ENCODE results near the gene VPS13C. TPM values are rescaled to one million over a fixed set of nuclear protein-coding genes. Genes with fewer than 3 reads are reported as not detected.

The VPS13C gene
- total RNA-seq, 2 donors from 2014 or later, result 67.0 to 85.2 TPM

DNA sequence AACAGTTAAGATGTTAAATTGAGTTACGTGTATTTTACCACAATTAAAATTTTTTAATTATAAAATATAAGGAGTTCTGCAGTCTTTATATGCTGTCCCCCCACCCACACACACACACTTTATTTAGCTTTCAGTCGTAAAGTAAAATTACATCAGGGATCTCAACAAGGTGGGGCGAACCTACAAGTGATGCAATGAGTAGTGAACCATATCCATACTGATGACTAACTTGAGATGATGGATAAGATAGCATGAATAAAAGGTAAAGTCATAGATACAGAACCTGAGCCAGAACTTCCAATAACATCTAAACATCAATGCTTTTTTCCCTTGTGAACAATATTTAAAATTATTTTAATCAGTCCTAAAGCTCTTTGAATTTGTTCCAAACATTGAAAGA, 77.2 kb downstream of the VPS13C start:
- Mint-ChIP-seq H3K4me3 (no peak overlapping the region), H3K4me1 (peaks cover 4% of the 10 kb centered on the region), H3K9me3 (no peaks in the 10 kb centered on the region), H3K27me3 (no peaks in the 10 kb centered on the region), H3K36me3 (ENCODE audit: low read depth) (peaks cover 89% of the 10 kb centered on the region), H3K27ac (no peak overlapping the region)
- no peak for ATAC-seq (replicated peaks)

DNA sequence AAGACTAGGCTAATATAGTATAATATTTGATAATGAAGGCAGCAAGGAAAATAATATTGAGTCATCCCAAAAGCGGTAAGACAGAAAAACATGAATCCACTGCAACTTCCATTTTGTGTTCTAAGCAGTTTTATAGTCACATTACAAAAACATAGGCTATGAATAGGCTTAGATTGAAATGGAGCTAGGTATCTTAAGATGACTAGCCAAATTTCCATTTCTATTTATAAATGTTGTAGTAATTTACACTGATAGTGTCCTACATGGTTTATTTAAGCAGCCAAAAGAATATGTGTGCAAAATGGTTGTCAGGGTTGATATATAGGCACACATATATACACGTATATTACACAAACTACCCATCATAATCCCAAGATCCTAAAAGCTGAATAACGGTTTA, 82.0 kb downstream of the VPS13C start:
- no peak overlapping the region for H3K4me3 Mint-ChIP-seq
- H3K4me1 Mint-ChIP-seq, result peaks cover 12% of the 10 kb centered on the region
- ATAC-seq (replicated peaks), result no peak
- H3K27ac Mint-ChIP-seq, result no peak overlapping the region
- H3K36me3 Mint-ChIP-seq (ENCODE audit: low read depth), result peaks cover 93% of the 10 kb centered on the region
- no peaks in the 10 kb centered on the region for H3K27me3 Mint-ChIP-seq
- H3K9me3 Mint-ChIP-seq, result no peaks in the 10 kb centered on the region

DNA sequence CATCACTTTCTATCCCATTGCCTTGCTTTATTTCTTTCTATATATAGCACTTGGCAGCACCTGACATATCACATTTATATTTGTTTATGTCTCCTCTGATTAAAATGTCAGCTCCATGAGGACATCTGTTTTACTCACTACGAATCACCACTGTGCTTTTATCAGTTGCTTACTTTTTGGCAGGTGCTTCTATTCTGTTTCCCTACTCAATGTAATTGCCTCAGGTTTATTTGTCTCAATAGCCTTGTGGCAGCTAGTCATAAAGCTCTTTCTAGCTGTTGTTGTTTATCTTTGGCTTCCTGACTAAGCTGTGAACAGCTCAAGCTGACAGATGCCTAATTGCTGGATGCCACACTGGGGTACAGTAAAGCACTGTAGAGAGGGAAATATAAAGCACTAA, 85.5 kb downstream of the VPS13C start:
- peak; percentile 39 for ATAC-seq (replicated peaks)
- Mint-ChIP-seq H3K4me1 (peaks cover 12% of the 10 kb centered on the region), H3K4me3 (no peak overlapping the region), H3K9me3 (no peaks in the 10 kb centered on the region), H3K27me3 (no peaks in the 10 kb centered on the region), H3K36me3 (ENCODE audit: low read depth) (peaks cover 95% of the 10 kb centered on the region), H3K27ac (peak overlapping the region; percentile 76)

DNA sequence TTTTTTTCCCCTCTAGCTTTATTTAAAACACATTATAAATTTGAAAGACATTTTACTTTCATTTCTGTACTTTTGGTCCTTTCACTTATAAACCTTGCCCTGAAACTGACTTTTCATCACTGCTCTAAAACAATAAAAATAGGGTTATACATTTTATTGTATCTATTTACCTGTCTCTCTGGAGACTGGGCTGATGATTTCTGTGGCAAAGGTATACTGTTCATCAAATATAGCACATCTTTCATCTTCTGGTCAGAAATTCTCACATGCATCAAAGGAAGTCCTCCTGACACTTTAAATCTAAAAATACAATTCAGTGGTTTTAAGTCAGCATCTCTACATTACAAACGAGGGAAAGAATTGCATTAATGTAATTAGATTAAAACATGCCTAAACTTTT, 86.1 kb downstream of the VPS13C start:
- Mint-ChIP-seq H3K27ac (no peak overlapping the region), H3K36me3 (ENCODE audit: low read depth) (peaks cover 89% of the 10 kb centered on the region), H3K27me3 (no peaks in the 10 kb centered on the region), H3K4me3 (no peak overlapping the region), H3K9me3 (no peaks in the 10 kb centered on the region), H3K4me1 (peaks cover 12% of the 10 kb centered on the region)
- no peak for ATAC-seq (replicated peaks)

DNA sequence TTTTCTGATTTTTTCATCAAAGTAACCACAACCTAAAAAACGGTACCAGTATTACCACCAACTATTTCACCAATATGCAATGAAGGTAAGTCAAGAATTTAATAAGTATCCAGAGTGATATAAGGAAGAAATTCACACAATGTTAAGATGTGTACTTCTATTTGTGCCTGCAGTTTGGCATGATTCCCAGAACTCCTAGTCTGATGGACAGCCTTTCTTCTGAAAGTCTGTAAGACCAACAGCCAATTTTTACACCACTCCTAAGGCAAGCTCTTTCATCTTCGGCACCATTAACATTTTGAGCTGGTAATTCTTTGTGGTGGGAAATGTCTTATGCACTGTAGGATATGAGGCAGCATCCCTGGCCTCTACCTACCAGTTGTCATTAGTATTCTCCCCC, 108.3 kb downstream of the VPS13C start:
- Mint-ChIP-seq H3K36me3 (ENCODE audit: low read depth) (peaks cover 100% of the 10 kb centered on the region), H3K27ac (no peak overlapping the region), H3K27me3 (no peaks in the 10 kb centered on the region), H3K9me3 (no peaks in the 10 kb centered on the region), H3K4me1 (peaks cover 7% of the 10 kb centered on the region), H3K4me3 (no peak overlapping the region)
- ATAC-seq (replicated peaks), result no peak

DNA sequence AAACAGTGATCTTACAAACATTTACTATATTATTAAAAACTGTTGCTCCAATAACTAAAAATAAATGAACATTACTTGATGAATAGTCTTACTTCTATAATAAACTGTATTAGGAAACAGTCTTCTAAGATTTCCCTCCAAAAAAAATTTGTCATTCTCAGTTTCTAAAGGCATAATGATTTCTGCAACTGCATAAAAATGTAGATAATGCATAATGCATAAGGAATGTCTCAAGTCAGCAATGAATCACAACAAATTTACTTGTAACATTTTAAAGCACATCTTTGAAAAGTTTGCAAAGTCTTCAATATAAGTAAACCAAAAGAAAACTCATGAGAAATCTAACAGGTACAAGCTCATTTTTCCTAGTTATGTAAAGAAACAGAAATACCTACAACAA, 113.5 kb downstream of the VPS13C start:
- no peaks in the 10 kb centered on the region for H3K9me3 Mint-ChIP-seq

DNA sequence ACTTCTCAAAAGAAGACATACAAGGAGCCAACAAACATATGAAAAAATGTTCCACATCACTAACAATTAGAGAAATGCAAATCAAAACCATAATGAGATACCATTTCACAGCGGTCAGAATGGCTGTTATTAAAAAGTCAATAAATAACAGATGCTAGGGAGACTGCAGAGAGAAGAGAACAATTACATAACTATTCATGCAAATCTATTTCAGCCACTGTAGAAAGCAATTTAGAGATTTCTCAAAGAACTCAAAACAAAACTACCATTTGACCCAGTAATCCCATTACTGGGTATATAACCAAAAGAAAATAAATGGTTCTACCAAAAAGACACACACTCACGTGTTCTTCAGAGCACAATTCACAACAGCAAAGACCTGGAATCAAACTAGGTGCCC, 116.3 kb downstream of the VPS13C start:
- Mint-ChIP-seq H3K9me3 (no peaks in the 10 kb centered on the region), H3K27me3 (no peaks in the 10 kb centered on the region), H3K4me1 (peaks cover 3% of the 10 kb centered on the region), H3K36me3 (ENCODE audit: low read depth) (peaks cover 95% of the 10 kb centered on the region), H3K4me3 (no peak overlapping the region), H3K27ac (no peak overlapping the region)
- no peak for ATAC-seq (replicated peaks)

More for the DNA sequence above, 113.5 kb downstream of the VPS13C start:
- Mint-ChIP-seq H3K27me3 (no peaks in the 10 kb centered on the region), H3K4me1 (peaks cover 4% of the 10 kb centered on the region), H3K27ac (no peak overlapping the region), H3K36me3 (ENCODE audit: low read depth) (peaks cover 96% of the 10 kb centered on the region), H3K4me3 (no peak overlapping the region)
- no peak for ATAC-seq (replicated peaks)

DNA sequence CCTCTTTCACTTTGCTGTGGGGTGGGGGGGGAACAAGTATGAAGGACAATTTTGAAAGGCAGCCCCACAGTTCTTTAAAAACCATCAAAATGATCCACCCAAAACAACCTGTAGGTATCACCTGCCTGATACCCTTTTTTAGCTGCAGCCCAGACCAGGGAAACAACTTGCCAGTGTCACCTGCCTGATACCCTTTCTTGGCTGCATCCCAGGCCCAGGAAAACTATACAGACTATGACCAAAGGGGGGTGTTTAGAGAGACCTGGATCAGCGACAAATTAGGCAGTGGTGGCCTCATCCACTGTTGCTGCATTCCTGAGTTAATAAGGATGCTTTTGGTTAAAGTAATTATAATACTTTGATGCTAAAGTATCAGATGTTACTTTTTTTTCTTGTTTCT, 122.0 kb downstream of the VPS13C start:
- Mint-ChIP-seq H3K4me1 (peaks cover 3% of the 10 kb centered on the region), H3K36me3 (ENCODE audit: low read depth) (peaks cover 84% of the 10 kb centered on the region), H3K27me3 (no peaks in the 10 kb centered on the region), H3K9me3 (no peaks in the 10 kb centered on the region), H3K4me3 (no peak overlapping the region), H3K27ac (no peak overlapping the region)
- no peak for ATAC-seq (replicated peaks)

DNA sequence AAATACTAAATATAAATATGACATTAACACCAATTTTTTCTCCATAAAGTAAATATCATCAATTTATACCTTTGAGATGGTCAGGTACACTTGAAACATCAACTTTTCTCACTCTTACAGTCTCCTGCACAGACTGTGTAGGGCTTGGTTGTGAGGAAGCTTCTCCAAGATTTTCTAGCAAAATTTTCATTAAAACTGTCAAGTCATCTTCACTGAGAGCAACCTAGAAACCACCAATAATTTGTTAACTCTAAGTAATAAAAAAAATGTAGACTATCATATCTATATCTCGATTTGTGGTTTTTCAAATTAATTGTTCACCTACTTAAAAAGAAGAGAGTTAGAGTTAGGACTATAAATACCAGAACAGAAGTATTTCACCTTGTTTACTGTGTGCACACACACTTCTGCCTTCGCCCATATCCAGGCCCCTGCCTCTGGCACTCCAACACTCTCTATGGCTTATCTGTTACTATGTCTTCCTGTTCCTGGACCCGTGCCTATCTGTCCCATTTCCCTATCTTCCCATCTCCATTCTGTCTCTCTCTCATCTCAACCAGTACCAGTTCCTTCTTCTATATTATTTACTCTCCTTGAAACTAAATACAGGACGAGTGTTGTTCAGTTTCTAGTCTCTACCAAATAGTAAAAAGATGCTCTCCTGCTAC, 123.6 kb downstream of the VPS13C start:
- Mint-ChIP-seq H3K4me3 (no peak overlapping the region), H3K4me1 (no peaks in the 10 kb centered on the region), H3K36me3 (ENCODE audit: low read depth) (peaks cover 88% of the 10 kb centered on the region), H3K27me3 (no peaks in the 10 kb centered on the region), H3K27ac (peak overlapping the region; percentile 52), H3K9me3 (no peaks in the 10 kb centered on the region)
- no peak for ATAC-seq (replicated peaks)

DNA sequence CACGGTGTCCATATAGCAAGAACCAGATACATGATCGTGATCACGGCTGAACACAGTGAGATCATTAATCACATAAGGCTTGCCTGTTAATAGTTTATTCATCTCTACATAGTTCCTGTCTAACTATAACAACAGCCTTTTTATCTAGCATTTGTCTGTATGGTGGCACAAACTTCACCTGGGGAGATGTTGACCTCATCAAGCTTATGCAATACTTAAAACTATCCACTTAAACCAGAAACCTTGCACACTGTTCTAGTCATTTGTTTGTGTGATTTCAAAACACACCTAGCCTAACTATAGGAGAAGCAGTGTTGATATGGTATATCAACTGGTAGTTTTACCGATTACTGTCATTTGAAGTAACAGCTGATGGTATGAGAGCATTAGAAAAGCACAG, 124.8 kb downstream of the VPS13C start:
- H3K9me3 Mint-ChIP-seq, result no peaks in the 10 kb centered on the region
- no peak for ATAC-seq (replicated peaks)
- H3K4me3 Mint-ChIP-seq, result no peak overlapping the region
- no peaks in the 10 kb centered on the region for H3K27me3 Mint-ChIP-seq
- no peak overlapping the region for H3K27ac Mint-ChIP-seq
- H3K36me3 Mint-ChIP-seq (ENCODE audit: low read depth), result peaks cover 86% of the 10 kb centered on the region
- H3K4me1 Mint-ChIP-seq, result no peaks in the 10 kb centered on the region

DNA sequence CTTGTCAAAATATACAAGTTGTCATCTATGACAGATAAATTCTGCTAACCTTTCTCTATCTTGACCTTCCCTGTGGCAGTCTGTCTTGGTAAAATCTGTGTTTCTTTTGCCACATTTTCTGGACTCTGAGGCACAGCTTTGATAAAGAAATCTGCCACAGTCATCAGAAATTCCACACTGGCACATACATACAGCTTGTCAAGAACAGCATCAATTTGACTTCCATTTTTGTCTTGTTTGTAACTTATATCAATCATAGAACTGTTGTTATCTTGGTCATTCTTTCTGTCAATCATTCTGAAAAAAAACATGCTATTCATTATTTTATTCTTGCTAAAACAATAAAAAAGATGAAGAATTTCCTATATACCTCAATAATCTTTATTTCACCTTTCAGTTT, 130.8 kb downstream of the VPS13C start:
- H3K36me3 Mint-ChIP-seq (ENCODE audit: low read depth), result peaks cover 87% of the 10 kb centered on the region
- no peaks in the 10 kb centered on the region for H3K27me3 Mint-ChIP-seq
- ATAC-seq (replicated peaks), result no peak

DNA sequence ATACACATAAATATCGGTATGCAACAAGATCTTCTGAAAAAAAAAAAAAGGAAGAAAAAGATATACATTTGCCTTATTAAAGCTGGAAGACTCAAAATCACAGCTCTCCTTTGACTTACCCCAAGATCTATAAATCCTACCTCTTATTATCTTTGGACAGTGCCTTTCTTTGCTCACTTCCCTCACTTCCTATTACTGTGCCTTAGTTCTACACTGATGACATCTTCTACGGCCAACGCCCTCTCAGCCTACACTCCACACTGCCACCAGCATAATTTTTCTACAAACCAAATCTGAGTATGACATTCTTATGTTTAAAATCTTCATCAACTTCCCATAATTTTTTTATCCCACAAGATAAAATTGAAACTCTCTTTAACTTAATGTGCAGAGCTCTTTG, 137.1 kb downstream of the VPS13C start:
- Mint-ChIP-seq H3K27ac (no peak overlapping the region), H3K36me3 (ENCODE audit: low read depth) (peaks cover 94% of the 10 kb centered on the region), H3K4me1 (no peaks in the 10 kb centered on the region), H3K27me3 (no peaks in the 10 kb centered on the region), H3K9me3 (no peaks in the 10 kb centered on the region), H3K4me3 (no peak overlapping the region)
- no peak for ATAC-seq (replicated peaks)

More for the DNA sequence above, 130.8 kb downstream of the VPS13C start:
- no peak overlapping the region for H3K4me3 Mint-ChIP-seq
- H3K9me3 Mint-ChIP-seq, result no peaks in the 10 kb centered on the region
- H3K4me1 Mint-ChIP-seq, result no peaks in the 10 kb centered on the region
- no peak overlapping the region for H3K27ac Mint-ChIP-seq

DNA sequence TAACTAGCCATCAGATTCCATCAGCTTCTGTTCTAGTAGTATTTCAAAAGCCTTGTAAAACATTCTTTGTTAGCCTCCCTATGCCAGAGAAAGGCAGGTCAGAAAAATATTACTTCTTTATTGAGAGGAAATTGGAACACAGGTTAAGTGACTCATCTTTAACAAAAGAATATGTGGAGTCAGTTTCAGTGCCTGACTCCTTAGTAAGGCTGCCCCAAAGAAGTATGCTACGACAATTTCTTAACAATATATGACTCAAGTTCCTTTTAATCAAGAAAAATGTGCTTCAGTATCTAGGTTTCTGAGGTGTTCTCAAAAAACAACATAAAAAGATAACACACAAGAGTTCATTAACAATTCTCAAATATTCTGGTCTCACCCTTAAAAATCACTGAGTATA, 139.2 kb downstream of the VPS13C start:
- no peaks in the 10 kb centered on the region for H3K27me3 Mint-ChIP-seq
- ATAC-seq (replicated peaks), result no peak
- H3K36me3 Mint-ChIP-seq (ENCODE audit: low read depth), result peaks cover 93% of the 10 kb centered on the region
- H3K27ac Mint-ChIP-seq, result no peak overlapping the region
- no peaks in the 10 kb centered on the region for H3K9me3 Mint-ChIP-seq
- no peak overlapping the region for H3K4me3 Mint-ChIP-seq
- no peaks in the 10 kb centered on the region for H3K4me1 Mint-ChIP-seq

DNA sequence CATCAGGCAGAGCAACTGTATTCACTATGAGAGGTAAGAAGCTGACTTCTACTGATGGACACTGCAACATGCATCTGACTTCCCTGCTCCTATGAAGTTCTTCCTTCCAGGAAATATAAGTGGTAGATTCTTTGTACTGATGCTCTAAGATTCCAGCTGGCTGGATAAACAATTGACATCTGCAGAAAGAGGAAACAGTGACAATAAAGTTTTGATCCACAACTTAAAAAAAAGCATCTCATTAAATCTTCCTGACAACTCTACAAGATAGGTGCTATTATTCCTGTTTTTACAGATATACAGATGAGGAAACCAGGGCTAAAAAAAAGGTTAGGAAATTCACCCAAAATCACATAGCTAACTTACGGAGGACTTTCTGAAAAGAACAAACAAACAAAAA, 142.8 kb downstream of the VPS13C start:
- Mint-ChIP-seq H3K9me3 (no peaks in the 10 kb centered on the region), H3K27ac (no peak overlapping the region), H3K4me3 (no peak overlapping the region), H3K4me1 (no peaks in the 10 kb centered on the region), H3K27me3 (no peaks in the 10 kb centered on the region), H3K36me3 (ENCODE audit: low read depth) (peaks cover 94% of the 10 kb centered on the region)
- ATAC-seq (replicated peaks), result no peak

DNA sequence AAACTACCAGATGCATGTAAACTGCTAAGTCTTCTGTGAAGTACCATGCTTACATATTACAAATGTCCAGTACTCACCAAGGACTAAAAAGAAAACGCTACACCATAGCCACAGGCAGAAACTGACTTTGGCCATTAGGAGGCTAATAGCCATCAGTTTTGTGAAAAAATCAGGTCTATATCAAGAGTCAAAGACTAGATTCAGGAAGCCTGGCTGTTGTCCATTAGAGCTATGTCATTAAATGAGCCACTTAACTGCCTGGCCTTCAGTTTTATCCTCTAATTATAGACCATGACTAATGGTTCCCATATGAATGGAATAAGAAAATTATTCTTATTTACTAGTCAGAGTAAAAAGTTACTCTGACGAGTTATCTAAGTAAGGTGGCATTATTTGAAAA, 144.1 kb downstream of the VPS13C start:
- Mint-ChIP-seq H3K9me3 (no peaks in the 10 kb centered on the region), H3K36me3 (ENCODE audit: low read depth) (peaks cover 94% of the 10 kb centered on the region), H3K27ac (no peak overlapping the region), H3K4me3 (no peak overlapping the region), H3K27me3 (no peaks in the 10 kb centered on the region), H3K4me1 (no peaks in the 10 kb centered on the region)
- ATAC-seq (replicated peaks), result no peak

DNA sequence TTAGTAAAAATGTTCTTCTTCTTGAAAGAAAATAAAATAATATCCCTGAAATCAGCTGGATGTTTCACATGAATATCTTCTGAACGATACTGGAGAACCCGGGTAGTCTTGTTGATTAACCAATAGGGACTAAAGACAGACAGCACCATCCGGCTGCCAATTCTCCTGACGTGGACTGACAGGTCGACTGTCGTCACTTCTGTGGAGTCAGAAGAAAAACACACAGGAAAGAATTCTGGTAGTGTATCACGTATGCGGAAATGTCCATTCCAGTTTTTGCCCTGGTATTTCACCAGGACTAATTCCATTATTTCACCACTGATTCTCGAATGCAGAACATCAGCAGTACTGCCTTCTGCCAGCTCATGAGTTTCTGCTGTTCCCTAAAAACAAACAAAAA, 144.6 kb downstream of the VPS13C start:
- ATAC-seq (replicated peaks), result no peak
- Mint-ChIP-seq H3K9me3 (no peaks in the 10 kb centered on the region), H3K27me3 (no peaks in the 10 kb centered on the region), H3K4me3 (no peak overlapping the region), H3K27ac (no peak overlapping the region), H3K4me1 (no peaks in the 10 kb centered on the region), H3K36me3 (ENCODE audit: low read depth) (peaks cover 94% of the 10 kb centered on the region)

Measured in activated T-helper 17 cell treated with anti-CD3 and anti-CD28 coated beads, Interleukin-2, amount 50 U/mL, for 72 hours (primary cell).